IPS DF 6.9 (cell line): ENCODE data around the gene LFNG.

Source experiments
- DNase-seq: peaks from one replicate; pipeline ENCODE4 v3.0.0-alpha.2; 2013; ENCODE audit warnings: low read depth, low spot score
- H3K27ac ChIP-seq: one replicate; pipeline ENCODE4 v1.5.1; 2013; ENCODE audit warnings: low read length, control low read depth
- H3K27me3 ChIP-seq: 2 replicates; pipeline ENCODE4 v1.6.1; 2013; ENCODE audit warnings: mild to moderate bottlenecking, low read length; ENCODE audit not compliant: control insufficient read depth, insufficient read depth
- H3K36me3 ChIP-seq: 2 replicates; pipeline ENCODE4 v1.6.1; 2013; ENCODE audit warnings: low read length; ENCODE audit not compliant: control insufficient read depth, insufficient read depth
- H3K4me1 ChIP-seq: 2 replicates; pipeline ENCODE4 v1.6.1; 2013; ENCODE audit warnings: low read length; ENCODE audit not compliant: control insufficient read depth, insufficient read depth
- H3K4me3 ChIP-seq: 2 replicates; pipeline ENCODE4 v1.5.1; 2013; ENCODE audit warnings: mild to moderate bottlenecking, low read length
- H3K9me3 ChIP-seq: 2 replicates; pipeline ENCODE4 v1.6.1; 2013; ENCODE audit warnings: low read length, inconsistent platforms; ENCODE audit not compliant: control insufficient read depth, insufficient read depth
- WGBS: extraction: QIAGEN DNeasy Blood & Tissue Kit; methylation state at CpG from one replicate; pipeline ENCODE4 v1.1.7; 2013; ENCODE audit warnings: mixed read lengths, missing lambda C conversion rate; ENCODE audit not compliant: insufficient read length, insufficient coverage; 5-methylcytosine and 5-hydroxymethylcytosine counted together

The LFNG gene

GRCh38 chr7:2476298-2476697 is 43.3 kb upstream of the LFNG start, which contains the start of gene GRIFIN:
TSS of gene GRIFIN (minus strand) at chr7:2476398. CDS start at chr7:2476383, 15 bp downstream.
- Histone ChIP-seq H3K4me1 (peaks cover 13% of the 10 kb centered on the region), H3K4me3 (no peak within 1 kb of the TSS), H3K27ac (no peak within 1 kb of the TSS), H3K9me3 (no peaks in the 10 kb centered on the region), H3K27me3 (no peaks in the 10 kb centered on the region), H3K36me3 (no peaks in the 10 kb centered on the region; the same call in 1 of the 2 replicates)
- WGBS: no CpG with 5 or more reads among the region's 16 CpGs
- DNase-seq: no peak

- WGBS: no CpG with 5 or more reads among the region's 25 CpGs
- Histone ChIP-seq H3K27me3 (no peaks in the 10 kb centered on the region), H3K36me3 (no peaks in the 10 kb centered on the region; the same call in 1 of the 2 replicates), H3K27ac (no peak overlapping the region), H3K4me3 (no peak overlapping the region), H3K4me1 (peaks cover 13% of the 10 kb centered on the region), H3K9me3 (no peaks in the 10 kb centered on the region)
- no peak for DNase-seq
Measured at GRCh38 chr7:2476776-2477446, 42.7 kb upstream of the LFNG start.

- Histone ChIP-seq H3K27ac (no peak overlapping the region), H3K9me3 (no peaks in the 10 kb centered on the region), H3K4me3 (no peak overlapping the region), H3K36me3 (no peaks in the 10 kb centered on the region; the same call in 1 of the 2 replicates), H3K27me3 (no peaks in the 10 kb centered on the region), H3K4me1 (peaks cover 13% of the 10 kb centered on the region)
- no CpG with 5 or more reads among the region's 34 CpGs for WGBS
- no peak for DNase-seq
Measured at GRCh38 chr7:2477447-2478398, 41.9 kb upstream of the LFNG start.

- no peak for DNase-seq
- Histone ChIP-seq H3K4me1 (peaks cover 13% of the 10 kb centered on the region), H3K9me3 (no peaks in the 10 kb centered on the region), H3K36me3 (no peaks in the 10 kb centered on the region; the same call in 1 of the 2 replicates), H3K27ac (no peak overlapping the region), H3K4me3 (no peak overlapping the region), H3K27me3 (no peaks in the 10 kb centered on the region)
- WGBS: no CpG with 5 or more reads among the region's 11 CpGs
Measured at GRCh38 chr7:2478399-2478785, 41.2 kb upstream of the LFNG start.

GRCh38 chr7:2478800-2479199 is 40.8 kb upstream of the LFNG start:
- no peak for DNase-seq
- Histone ChIP-seq H3K27ac (no peak overlapping the region), H3K4me1 (peaks cover 13% of the 10 kb centered on the region), H3K36me3 (no peaks in the 10 kb centered on the region; the same call in 1 of the 2 replicates), H3K27me3 (no peaks in the 10 kb centered on the region), H3K4me3 (no peak overlapping the region), H3K9me3 (no peaks in the 10 kb centered on the region)
- WGBS: no CpG with 5 or more reads among the region's 19 CpGs

GRCh38 chr7:2479276-2480069 is 40.1 kb upstream of the LFNG start:
- H3K27me3 ChIP-seq: no peaks in the 10 kb centered on the region
- H3K4me3 ChIP-seq: no peak overlapping the region
- H3K9me3 ChIP-seq: no peaks in the 10 kb centered on the region
- no CpG with 5 or more reads among the region's 16 CpGs for WGBS
- H3K4me1 ChIP-seq: peaks cover 9% of the 10 kb centered on the region
- no peak for DNase-seq
- no peaks in the 10 kb centered on the region; the same call in 1 of the 2 replicates for H3K36me3 ChIP-seq
- no peak overlapping the region for H3K27ac ChIP-seq

- DNase-seq: no peak
- Histone ChIP-seq H3K27ac (no peak overlapping the region), H3K27me3 (no peaks in the 10 kb centered on the region), H3K36me3 (no peaks in the 10 kb centered on the region; the same call in 1 of the 2 replicates), H3K4me3 (no peak overlapping the region), H3K4me1 (peaks cover 5% of the 10 kb centered on the region), H3K9me3 (no peaks in the 10 kb centered on the region)
- no CpG with 5 or more reads among the region's 21 CpGs for WGBS
Measured at GRCh38 chr7:2480070-2480408, 39.5 kb upstream of the LFNG start.

- DNase-seq: no peak
- H3K9me3 ChIP-seq: no peaks in the 10 kb centered on the region
- no peaks in the 10 kb centered on the region for H3K27me3 ChIP-seq
- no CpG with 5 or more reads among the region's 4 CpGs for WGBS
- H3K36me3 ChIP-seq: no peaks in the 10 kb centered on the region
- no peak overlapping the region for H3K4me3 ChIP-seq
- peaks cover 5% of the 10 kb centered on the region for H3K4me1 ChIP-seq
- H3K27ac ChIP-seq: no peak overlapping the region
Measured at GRCh38 chr7:2481195-2481594, 38.4 kb upstream of the LFNG start.

- DNase-seq: no peak
- no peak overlapping the region for H3K4me3 ChIP-seq
- H3K27ac ChIP-seq: no peak overlapping the region
- no peaks in the 10 kb centered on the region for H3K36me3 ChIP-seq
- no peaks in the 10 kb centered on the region for H3K9me3 ChIP-seq
- H3K27me3 ChIP-seq: no peaks in the 10 kb centered on the region
- H3K4me1 ChIP-seq: peaks cover 1% of the 10 kb centered on the region; the same call in 1 of the 2 replicates
- no CpG with 5 or more reads among the region's 10 CpGs for WGBS
Measured at GRCh38 chr7:2482725-2483451, 36.7 kb upstream of the LFNG start.
